Upper lobe of left lung (tissue), 6 donors: ENCODE results near the gene PLCL2. TPM values are rescaled to one million over a fixed set of nuclear protein-coding genes. Genes with fewer than 3 reads are reported as not detected.
A peak's percentile ranks its signal among the peaks of the same experiment; 100 is the strongest.

Source experiments
- ATAC-seq, 2 donors: fragments of 200-7000 bp; cut with Tn5 transposase; one replicate each; pipeline ENCODE4 v1.9.1; 2022; ENCODE audit warnings: mild to moderate bottlenecking in 2 of 2, moderate library complexity in 2 of 2; ENCODE audit not compliant: low FRiP score in 2 of 2
- DNase-seq, 2 donors: peaks; one replicate each; pipeline ENCODE4 v3.0.0-alpha.2; 2019 to 2020
- H3K27ac ChIP-seq, 4 donors: fragments of 200-600 bp; sonication (generic); one replicate each; pipeline ENCODE4 v1.5.1; 2016 to 2019
- H3K27me3 ChIP-seq, 4 donors: fragments of 200-600 bp; sonication (generic); one replicate each; pipeline ENCODE4 v1.5.1; 2017 to 2019
- H3K36me3 ChIP-seq, 4 donors: fragments of 200-600 bp; sonication (generic); one replicate each; pipeline ENCODE4 v1.5.1; 2016 to 2019
- H3K4me1 ChIP-seq, 4 donors: fragments of 200-600 bp; sonication (generic); one replicate each; pipeline ENCODE4 v1.5.1; 2018 to 2019
- H3K4me3 ChIP-seq, 4 donors: fragments of 200-600 bp; sonication (generic); one replicate each; pipeline ENCODE4 v1.5.1; 2017 to 2019; ENCODE audit warnings: mild to moderate bottlenecking in 2 of 4, moderate library complexity in 1 of 4
- H3K9me3 ChIP-seq, 4 donors: fragments of 200-600 bp; sonication (generic); one replicate each; pipeline ENCODE4 v1.5.1; 2018 to 2019
- CTCF ChIP-seq, 6 experiments: fragments of 450-650 bp in 4 of 6; fragments of 200-600 bp in 2 of 6; sonication (generic) in 2 of 6; IDR thresholded peaks; one replicate each; pipeline ENCODE4 v1.5.1; 2016 to 2019; ENCODE audit warnings: antibody characterized with exemption in 6 of 6
- EP300 ChIP-seq, 4 donors: sonication (generic); formaldehyde crosslinking; IDR thresholded peaks; one replicate each; pipeline ENCODE4 v1.5.1; 2017; ENCODE audit warnings: antibody characterized with exemption in 4 of 4, control low read depth in 2 of 4
- POLR2A ChIP-seq, 4 donors: fragments of 450-650 bp; IDR thresholded peaks; one replicate each; pipeline ENCODE4 v1.5.1; 2016 to 2017; ENCODE audit warnings: antibody characterized with exemption in 4 of 4, mild to moderate bottlenecking in 2 of 4
- POLR2AphosphoS5 ChIP-seq, 2 donors: sonication (generic); formaldehyde crosslinking; IDR thresholded peaks; one replicate each; pipeline ENCODE4 v1.5.1; 2017; ENCODE audit warnings: antibody characterized with exemption in 2 of 2
- WGBS, 2 donors: methylation state at CpG; one replicate each; pipeline ENCODE4 v1.1.5; 2017 to 2018; 5-methylcytosine and 5-hydroxymethylcytosine counted together
- total RNA-seq, 6 donors: library from RNA; depleted of rRNA in 4 of 6; stranded (reverse); fragments of >200 nt in 4 of 6; gene quantifications; one replicate each; pipeline versions ENCODE4 v1.1.0 to v1.2.1, GENCODE V29; 2016 to 2021
- donor health status: DM: no; HTN: no; CAD: no; lungs with moderate emphysema.
- donor health status: DM: no; HTN: yes; CAD: no; lungs with severe emphysema.

Gene PLCL2
- total RNA-seq, 6 donors from 2014 or later, result 6.5 to 15.8 (median 10.7) TPM

- 29 to 34% methylated on average over 8 of the region's 8 CpGs for whole genome bisulfite sequencing, 2 donors
- no peaks in the 10 kb centered on the region for H3K9me3 ChIP-seq
- no peaks in the 10 kb centered on the region for H3K27me3 ChIP-seq
- DNase-seq (peak in 1 of 2 donors; percentile 65), ATAC-seq (peak in 1 of 2 donors; percentile 82)
- no peaks in the 10 kb centered on the region for H3K36me3 ChIP-seq
- H3K4me1 ChIP-seq, result peaks cover 0 to 9% (median 6%) of the 10 kb centered on the region in 4 donors
- TF ChIP-seq POLR2A (IDR thresholded peaks at IDR 0.05) (no peak), CTCF (IDR thresholded peaks at IDR 0.05) (no peak), POLR2AphosphoS5 (IDR thresholded peaks at IDR 0.05) (no peak), EP300 (IDR thresholded peaks at IDR 0.05) (no peak)
- peak overlapping the region in 1 of 4 donors; percentile 2 for H3K27ac ChIP-seq
- H3K4me3 ChIP-seq, result peak overlapping the region in 1 of 4 donors; percentile 22
Measured at GRCh38 chr3:16849229-16849628, 35.5 kb upstream of the PLCL2 start.

- Histone ChIP-seq H3K27me3 (no peaks in the 10 kb centered on the region), H3K9me3 (no peaks in the 10 kb centered on the region), H3K4me3 (peak overlapping the region in 1 of 4 donors; percentile 22), H3K36me3 (no peaks in the 10 kb centered on the region), H3K4me1 (peaks cover 0 to 9% (median 6%) of the 10 kb centered on the region in 4 donors), H3K27ac (peak overlapping the region in 2 of 4 donors; percentile 2 to 35)
- peak; percentile 51 to 67 for ATAC-seq
- TF ChIP-seq POLR2AphosphoS5 (IDR thresholded peaks at IDR 0.05) (no peak), POLR2A (IDR thresholded peaks at IDR 0.05) (no peak)
- DNase-seq, result no peak
- 14 to 22% methylated on average over 3 of the region's 3 CpGs for WGBS, 2 donors
Measured at GRCh38 chr3:16849795-16850194, 35.0 kb upstream of the PLCL2 start.

- Histone ChIP-seq H3K27ac (no peak overlapping the region), H3K36me3 (no peaks in the 10 kb centered on the region), H3K9me3 (no peaks in the 10 kb centered on the region), H3K4me1 (no peaks in the 10 kb centered on the region), H3K27me3 (no peaks in the 10 kb centered on the region), H3K4me3 (no peak overlapping the region)
- 68 to 79% methylated on average over 1 of the region's 1 CpG for WGBS, 2 donors
- DNase-seq, result no peak
- TF ChIP-seq EP300 (IDR thresholded peaks at IDR 0.05) (no peak), POLR2A (IDR thresholded peaks at IDR 0.05) (no peak), CTCF (IDR thresholded peaks at IDR 0.05) (no peak), POLR2AphosphoS5 (IDR thresholded peaks at IDR 0.05) (no peak)
- ATAC-seq, result no peak
Measured at GRCh38 chr3:16855497-16855896, 29.3 kb upstream of the PLCL2 start.

GRCh38 chr3:16860234-16860633, 24.5 kb upstream of the PLCL2 start:
- WGBS, 2 donors, result 90 to 91% methylated on average over 3 of the region's 3 CpGs
- H3K9me3 ChIP-seq, result no peaks in the 10 kb centered on the region
- no peak for DNase-seq
- H3K4me3 ChIP-seq, result no peak overlapping the region
- H3K4me1 ChIP-seq, result no peaks in the 10 kb centered on the region
- TF ChIP-seq CTCF (IDR thresholded peaks at IDR 0.05), result no peak
- TF ChIP-seq EP300 (IDR thresholded peaks at IDR 0.05), result no peak
- TF ChIP-seq POLR2A (IDR thresholded peaks at IDR 0.05), result no peak
- no peak for TF ChIP-seq POLR2AphosphoS5 (IDR thresholded peaks at IDR 0.05)
- no peaks in the 10 kb centered on the region for H3K27me3 ChIP-seq
- no peak for ATAC-seq
- H3K36me3 ChIP-seq, result no peaks in the 10 kb centered on the region
- no peak overlapping the region for H3K27ac ChIP-seq

GRCh38 chr3:16861432-16861831, 23.3 kb upstream of the PLCL2 start:
- Histone ChIP-seq H3K4me1 (no peaks in the 10 kb centered on the region), H3K9me3 (no peaks in the 10 kb centered on the region), H3K27me3 (no peaks in the 10 kb centered on the region), H3K27ac (no peak overlapping the region), H3K4me3 (no peak overlapping the region), H3K36me3 (no peaks in the 10 kb centered on the region)
- ATAC-seq, result no peak
- 97 to 98% methylated on average over 2 of the region's 2 CpGs for WGBS, 2 donors
- TF ChIP-seq POLR2AphosphoS5 (IDR thresholded peaks at IDR 0.05) (no peak), CTCF (IDR thresholded peaks at IDR 0.05) (no peak)
- no peak for DNase-seq
